ENCODE measurements around the gene ANO4.
"Not testable (repeated sequence)": the region's sequence is repeated elsewhere in the genome, so short reads cannot be mapped to it uniquely, and the experiment has no call there.

Gene ANO4

DNA sequence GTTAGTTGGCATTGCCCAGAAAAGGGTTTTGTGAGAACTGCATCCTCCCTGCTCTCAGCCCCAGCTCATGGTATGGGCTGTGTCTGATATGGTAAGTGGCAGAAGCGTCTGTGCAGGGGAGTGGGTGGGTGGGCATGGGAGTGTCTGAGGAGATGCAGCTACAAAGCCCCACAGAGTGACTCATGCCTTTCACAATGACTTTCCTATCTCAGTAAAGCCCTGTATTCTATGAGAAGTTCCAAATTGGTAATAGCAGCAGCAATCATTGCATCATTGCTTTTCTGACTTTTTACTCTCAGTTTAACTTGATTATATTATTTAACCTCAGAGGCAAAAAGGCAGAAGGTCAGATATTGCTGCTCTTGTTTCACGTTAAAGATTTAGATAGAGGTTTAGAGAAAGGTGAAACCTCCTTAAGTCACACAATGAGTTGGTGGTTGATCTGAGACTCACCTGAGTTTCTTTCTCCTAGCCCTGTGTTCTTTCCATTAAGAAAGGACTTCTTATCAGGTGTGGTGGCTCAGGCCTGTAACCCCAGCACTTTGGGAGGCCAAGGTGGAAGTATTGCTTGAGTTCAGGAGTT is 243.8 kb downstream of the ANO4 start:
- H3K4me1 Mint-ChIP-seq (ENCODE audit: low read depth) = no peaks in the 10 kb centered on the region
- H3K27me3 Mint-ChIP-seq = no peaks in the 10 kb centered on the region
- H3K9me3 Mint-ChIP-seq = peaks cover 12% of the 10 kb centered on the region
- H3K4me3 Mint-ChIP-seq = no peak overlapping the region
- no peaks in the 10 kb centered on the region for H3K36me3 Mint-ChIP-seq (ENCODE audit: low read depth)
- no peak overlapping the region for H3K27ac Mint-ChIP-seq

DNA sequence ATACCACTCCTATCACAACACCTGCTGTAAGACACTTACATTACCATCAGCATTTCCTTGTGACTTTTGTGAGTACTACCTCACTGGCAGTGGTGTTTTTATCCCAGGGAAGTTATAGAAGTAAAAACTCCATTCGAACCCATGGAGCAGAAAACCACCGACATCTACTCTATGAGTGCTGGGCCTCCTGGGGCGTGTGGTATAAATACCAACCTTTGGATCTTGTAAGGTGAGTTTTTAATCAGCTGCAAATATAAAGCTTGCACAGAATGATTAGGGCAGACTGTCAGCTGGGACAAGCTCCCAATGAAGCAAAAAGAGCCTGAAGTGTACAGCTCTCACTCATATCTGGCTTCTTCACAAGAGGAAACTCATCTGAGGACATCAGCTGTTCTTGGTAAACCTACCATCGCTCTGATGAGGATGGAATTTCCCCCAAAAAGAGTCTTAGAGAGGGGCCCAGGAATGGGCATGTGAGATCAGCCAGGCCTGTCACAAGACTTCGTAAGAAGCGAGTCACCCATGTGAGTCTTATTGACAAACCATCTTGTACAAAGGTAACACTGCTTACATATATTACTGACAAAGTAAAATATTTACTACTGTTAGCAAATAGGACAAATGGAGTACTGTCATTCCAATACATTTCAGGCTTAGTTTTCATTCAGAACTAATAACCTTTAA is 245.4 kb downstream of the ANO4 start:
- Mint-ChIP-seq H3K4me3 (no peak overlapping the region), H3K36me3 (ENCODE audit: low read depth) (no peaks in the 10 kb centered on the region), H3K27ac (no peak overlapping the region), H3K4me1 (ENCODE audit: low read depth) (no peaks in the 10 kb centered on the region), H3K27me3 (no peaks in the 10 kb centered on the region), H3K9me3 (peaks cover 12% of the 10 kb centered on the region)

DNA sequence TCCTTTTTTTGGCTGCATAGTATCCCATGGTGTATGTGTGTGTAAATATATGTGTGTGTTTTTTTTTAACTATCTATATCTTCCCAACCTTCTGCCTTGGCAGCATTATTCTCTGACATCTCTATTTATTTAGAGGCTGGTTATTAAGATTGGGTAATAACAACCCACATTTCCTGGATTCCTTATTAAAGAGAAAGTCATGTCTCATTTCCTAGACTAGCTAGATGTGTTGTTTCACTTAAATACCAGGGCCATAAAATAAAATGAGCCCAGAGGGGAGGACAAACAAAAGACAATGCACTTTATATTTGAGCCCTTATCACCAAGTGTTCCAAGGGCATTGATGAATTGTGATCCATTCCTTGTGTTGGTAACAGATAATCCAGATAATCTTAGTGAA is 246.4 kb downstream of the ANO4 start:
- H3K36me3 Mint-ChIP-seq (ENCODE audit: low read depth) = no peaks in the 10 kb centered on the region
- H3K4me3 Mint-ChIP-seq = no peak overlapping the region
- no peaks in the 10 kb centered on the region for H3K4me1 Mint-ChIP-seq (ENCODE audit: low read depth)
- peaks cover 8% of the 10 kb centered on the region for H3K9me3 Mint-ChIP-seq
- no peak overlapping the region for H3K27ac Mint-ChIP-seq
- no peaks in the 10 kb centered on the region for H3K27me3 Mint-ChIP-seq

DNA sequence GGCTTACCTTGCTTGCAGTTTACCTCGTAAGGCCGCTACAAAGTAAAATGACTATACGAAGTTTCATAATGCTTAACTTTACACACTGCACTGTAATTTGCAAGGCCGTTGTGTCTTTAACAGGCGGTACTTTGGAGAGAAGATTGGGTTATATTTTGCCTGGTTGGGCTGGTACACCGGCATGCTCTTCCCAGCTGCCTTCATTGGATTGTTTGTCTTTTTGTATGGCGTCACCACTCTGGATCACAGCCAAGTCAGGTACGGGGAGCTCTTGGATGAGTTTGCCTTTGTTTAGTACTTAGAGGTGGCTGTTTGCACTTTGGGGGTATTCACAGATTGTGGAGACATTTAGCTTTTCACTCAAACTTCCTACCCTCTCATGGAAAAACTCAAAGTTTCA is 247.6 kb downstream of the ANO4 start:
- peaks cover 8% of the 10 kb centered on the region for H3K9me3 Mint-ChIP-seq
- no peaks in the 10 kb centered on the region for H3K4me1 Mint-ChIP-seq (ENCODE audit: low read depth)
- H3K4me3 Mint-ChIP-seq = no peak overlapping the region
- H3K27ac Mint-ChIP-seq = no peak overlapping the region
- H3K27me3 Mint-ChIP-seq = no peaks in the 10 kb centered on the region
- no peaks in the 10 kb centered on the region for H3K36me3 Mint-ChIP-seq (ENCODE audit: low read depth)

DNA sequence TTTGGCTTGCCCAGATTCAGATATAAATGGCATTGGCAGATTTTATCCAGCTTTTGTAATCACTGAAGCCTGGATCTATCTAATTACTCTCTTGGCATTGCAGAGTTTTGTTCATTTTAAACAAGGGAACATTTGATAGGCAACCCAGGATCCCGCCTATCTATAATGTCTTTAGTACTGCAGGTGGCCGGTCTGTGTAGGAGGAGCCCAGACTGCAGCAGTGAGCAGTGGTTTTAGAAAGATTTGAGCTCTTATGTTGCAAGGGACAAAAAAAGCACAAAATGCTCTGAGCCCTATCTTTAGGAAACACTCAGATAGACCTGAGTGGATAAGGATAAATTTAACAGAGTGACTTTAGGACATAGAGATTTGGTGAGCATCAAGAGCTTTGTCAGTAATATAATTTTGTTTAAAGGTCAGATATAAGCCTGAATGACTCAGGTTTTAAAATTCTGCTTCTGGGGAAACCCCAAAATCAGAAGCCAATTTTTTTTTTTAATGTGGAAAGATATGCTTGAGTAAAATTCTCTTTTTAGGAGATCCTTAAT is 250.0 kb downstream of the ANO4 start:
- Mint-ChIP-seq H3K4me1 (ENCODE audit: low read depth) (no peaks in the 10 kb centered on the region), H3K27ac (no peak overlapping the region), H3K27me3 (no peaks in the 10 kb centered on the region), H3K4me3 (no peak overlapping the region), H3K9me3 (peaks cover 8% of the 10 kb centered on the region), H3K36me3 (ENCODE audit: low read depth) (no peaks in the 10 kb centered on the region)

DNA sequence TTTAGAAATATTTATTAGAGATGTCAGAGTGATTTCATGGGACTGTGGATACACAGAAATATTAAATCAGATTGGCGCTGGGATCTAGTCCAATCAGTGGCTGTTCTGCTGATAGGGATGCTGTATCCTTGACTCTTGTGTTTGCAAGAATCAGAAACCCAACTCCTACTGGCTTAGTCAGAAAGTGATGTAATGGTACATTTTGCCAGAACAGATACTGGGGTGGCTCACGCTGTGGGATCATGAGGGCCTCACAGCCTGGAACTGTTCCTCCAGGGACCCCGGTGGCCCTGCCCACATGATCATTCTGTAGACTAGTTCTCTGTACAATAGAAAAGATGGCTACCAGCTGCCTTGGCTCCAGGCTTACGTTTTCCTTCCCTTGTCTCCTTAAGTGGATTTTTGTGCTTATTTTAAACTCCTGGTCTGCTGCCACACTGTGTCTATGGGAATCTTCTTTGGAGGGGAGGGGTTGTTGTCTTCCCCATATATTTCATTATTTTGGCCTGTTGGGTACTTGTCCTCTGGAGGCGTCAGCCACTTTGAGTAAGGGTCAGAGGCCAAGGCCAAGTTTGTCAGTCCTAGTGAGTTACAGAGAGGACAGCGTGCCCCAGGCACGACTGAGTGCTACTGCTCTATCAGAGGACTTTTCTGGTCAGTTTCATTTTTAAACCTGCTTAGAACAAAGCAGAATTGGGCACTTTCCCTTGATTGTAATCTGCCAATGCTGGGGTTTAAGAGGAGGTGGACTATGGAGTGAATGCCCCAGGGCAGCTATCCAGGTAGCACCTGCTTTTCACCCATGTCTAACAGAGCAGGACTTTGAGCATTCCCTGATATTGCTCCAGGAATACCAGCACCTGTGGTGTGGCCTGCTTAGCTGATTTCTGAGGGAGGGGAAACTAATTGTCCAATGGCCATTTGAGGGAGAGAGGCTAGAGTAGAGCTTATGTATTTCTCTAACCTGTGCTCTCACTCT is 251.2 kb downstream of the ANO4 start:
- Mint-ChIP-seq H3K4me1 (ENCODE audit: low read depth) (no peaks in the 10 kb centered on the region), H3K36me3 (ENCODE audit: low read depth) (no peaks in the 10 kb centered on the region), H3K27ac (no peak overlapping the region), H3K27me3 (no peaks in the 10 kb centered on the region), H3K4me3 (no peak overlapping the region), H3K9me3 (peaks cover 8% of the 10 kb centered on the region)

DNA sequence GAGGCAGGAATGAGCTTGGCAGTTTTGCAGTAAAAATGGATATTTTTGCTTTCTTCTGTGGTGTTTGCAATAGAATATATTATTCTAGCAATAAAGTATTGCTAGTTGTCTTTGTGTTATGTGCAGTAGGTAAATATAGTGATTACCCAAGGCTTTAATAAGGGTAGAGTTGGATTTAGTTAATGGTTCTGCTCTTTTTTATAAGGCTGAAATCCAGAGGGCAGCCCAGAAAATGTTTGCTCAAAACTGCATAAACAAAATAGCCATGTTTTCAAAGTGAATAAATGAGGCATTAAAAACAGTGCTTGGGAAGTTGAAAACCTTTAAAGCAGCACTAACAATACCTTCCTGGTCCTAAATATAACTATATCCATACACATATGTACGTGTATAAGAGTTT is 253.1 kb downstream of the ANO4 start:
- Mint-ChIP-seq H3K4me3 (no peak overlapping the region), H3K27ac (no peak overlapping the region), H3K36me3 (ENCODE audit: low read depth) (no peaks in the 10 kb centered on the region), H3K27me3 (no peaks in the 10 kb centered on the region), H3K4me1 (ENCODE audit: low read depth) (no peaks in the 10 kb centered on the region), H3K9me3 (peaks cover under 1% of the 10 kb centered on the region)

DNA sequence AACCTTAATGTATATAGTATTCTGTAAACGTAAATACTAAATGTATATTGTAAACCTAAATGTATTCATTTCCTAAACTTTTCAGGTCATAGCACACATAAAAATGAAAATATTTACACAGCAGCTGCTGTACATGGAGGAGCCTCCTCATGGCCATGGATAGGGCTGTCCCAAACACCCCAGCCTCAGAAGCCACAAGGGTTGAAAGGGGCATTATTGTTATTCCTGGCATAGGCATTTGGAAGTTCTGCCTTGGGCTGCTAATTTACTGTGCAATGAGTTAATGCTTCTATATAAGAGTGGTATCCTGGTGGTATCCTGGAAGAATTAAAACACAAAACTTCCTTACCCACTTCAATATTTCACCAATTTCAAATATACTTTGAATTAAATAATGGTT is 256.1 kb downstream of the ANO4 start:
- Mint-ChIP-seq H3K9me3 (peaks cover 3% of the 10 kb centered on the region), H3K27ac (no peak overlapping the region), H3K27me3 (no peaks in the 10 kb centered on the region), H3K36me3 (ENCODE audit: low read depth) (no peaks in the 10 kb centered on the region), H3K4me3 (no peak overlapping the region), H3K4me1 (ENCODE audit: low read depth) (no peaks in the 10 kb centered on the region)

DNA sequence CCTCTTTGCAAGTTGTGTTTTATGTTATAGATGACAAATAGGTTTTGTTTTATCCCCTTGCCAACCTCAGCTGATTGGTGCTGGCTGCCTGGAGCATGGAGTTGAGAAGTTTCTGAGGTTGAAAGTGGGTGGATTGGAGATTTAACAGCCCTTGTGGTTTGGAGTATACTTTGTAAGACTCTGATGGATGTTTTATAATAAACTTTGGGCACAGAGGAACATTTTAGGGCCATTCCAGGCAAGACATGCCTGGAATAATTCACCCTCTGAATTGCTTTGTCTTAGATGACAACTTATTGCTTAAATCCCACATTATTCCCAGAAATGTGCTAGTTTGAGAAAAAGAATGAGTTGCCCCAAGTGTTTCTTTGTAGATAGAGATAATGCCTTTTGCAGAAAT is 256.6 kb downstream of the ANO4 start:
- no peak overlapping the region for H3K27ac Mint-ChIP-seq
- no peak overlapping the region for H3K4me3 Mint-ChIP-seq
- H3K36me3 Mint-ChIP-seq (ENCODE audit: low read depth) = no peaks in the 10 kb centered on the region
- peaks cover 3% of the 10 kb centered on the region for H3K9me3 Mint-ChIP-seq
- no peaks in the 10 kb centered on the region for H3K27me3 Mint-ChIP-seq
- no peaks in the 10 kb centered on the region for H3K4me1 Mint-ChIP-seq (ENCODE audit: low read depth)

DNA sequence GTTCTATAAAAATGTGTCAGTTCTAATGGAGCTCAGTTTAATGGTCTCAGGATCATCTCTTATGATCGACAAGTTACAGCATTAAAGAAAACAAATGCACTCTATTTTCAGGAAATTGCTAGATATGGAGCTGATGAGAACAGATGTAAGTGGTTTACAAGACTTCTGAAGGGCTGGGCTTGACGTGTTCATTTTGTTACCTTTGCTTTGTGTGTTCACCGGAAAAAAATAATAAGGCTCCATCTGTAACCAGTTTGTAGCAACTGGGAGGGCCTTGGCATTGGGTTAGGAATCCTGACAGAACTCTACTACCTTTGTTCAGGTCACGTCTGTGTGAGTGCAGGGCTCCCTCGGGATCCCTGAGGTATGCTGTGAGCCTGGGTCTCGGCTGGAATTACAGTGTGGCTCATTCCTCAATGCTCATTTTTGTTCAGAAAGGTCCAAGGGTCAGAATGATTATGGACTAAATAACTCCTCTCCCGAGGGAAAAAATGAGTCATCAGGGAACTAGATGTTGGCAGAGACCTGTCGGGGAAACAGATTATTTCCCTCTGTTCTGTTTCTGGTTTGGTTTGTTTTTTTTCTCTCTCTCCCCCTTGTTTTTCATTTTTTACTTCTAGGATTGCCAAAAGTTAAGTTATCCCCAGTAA is 257.4 kb downstream of the ANO4 start:
- Mint-ChIP-seq H3K4me1 (ENCODE audit: low read depth) (no peaks in the 10 kb centered on the region), H3K4me3 (no peak overlapping the region), H3K9me3 (peaks cover 3% of the 10 kb centered on the region), H3K27me3 (no peaks in the 10 kb centered on the region), H3K27ac (no peak overlapping the region), H3K36me3 (ENCODE audit: low read depth) (no peaks in the 10 kb centered on the region)

DNA sequence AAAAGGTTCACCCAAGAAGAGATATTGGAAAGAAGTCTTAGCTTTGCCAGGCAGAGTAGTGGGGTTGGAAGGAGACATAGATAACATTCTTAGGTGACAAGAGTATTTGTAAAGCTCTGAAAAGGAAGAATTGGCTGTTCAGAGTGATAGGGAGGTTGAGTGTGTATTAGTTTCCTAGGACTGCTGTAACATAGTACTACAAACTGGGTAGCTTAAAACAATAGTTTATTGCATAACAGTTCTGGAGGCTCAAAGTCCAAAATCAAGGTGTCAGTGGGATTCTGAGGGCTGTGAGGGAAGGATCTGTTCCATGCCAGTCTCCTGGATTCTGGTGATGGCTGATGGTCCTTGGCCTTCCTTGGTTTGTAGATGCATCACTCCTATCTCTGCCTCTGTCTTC is 258.6 kb downstream of the ANO4 start:
- no peaks in the 10 kb centered on the region for H3K4me1 Mint-ChIP-seq (ENCODE audit: low read depth)
- H3K36me3 Mint-ChIP-seq (ENCODE audit: low read depth) = no peaks in the 10 kb centered on the region

DNA sequence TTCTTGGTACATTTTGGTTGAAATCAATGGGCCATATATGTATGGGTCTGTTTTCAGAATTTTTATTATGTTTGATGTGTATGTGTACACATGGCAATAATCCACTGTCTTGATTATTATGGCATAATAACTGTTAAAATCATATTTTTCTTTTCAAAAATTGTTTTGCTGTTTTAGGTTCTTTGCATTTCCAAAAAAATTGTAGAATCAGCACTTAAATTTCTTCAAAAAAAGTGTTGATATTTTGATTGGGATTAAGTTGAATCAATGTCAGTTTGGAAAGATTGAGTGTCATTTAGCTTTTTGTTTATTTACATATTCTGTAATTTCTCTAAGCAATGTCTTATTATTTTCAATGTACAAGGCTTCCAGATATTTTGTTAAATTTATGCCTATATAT is 261.4 kb downstream of the ANO4 start:
- no peak overlapping the region for H3K4me3 Mint-ChIP-seq
- no peak overlapping the region for H3K27ac Mint-ChIP-seq
- no peaks in the 10 kb centered on the region for H3K36me3 Mint-ChIP-seq (ENCODE audit: low read depth)
- H3K9me3 Mint-ChIP-seq = peaks cover 12% of the 10 kb centered on the region
- no peaks in the 10 kb centered on the region for H3K4me1 Mint-ChIP-seq (ENCODE audit: low read depth)
- no peaks in the 10 kb centered on the region for H3K27me3 Mint-ChIP-seq

More for the DNA sequence above, 258.6 kb downstream of the ANO4 start:
- Mint-ChIP-seq H3K4me3 (no peak overlapping the region), H3K9me3 (peaks cover 3% of the 10 kb centered on the region), H3K27me3 (no peaks in the 10 kb centered on the region), H3K27ac (no peak overlapping the region)

DNA sequence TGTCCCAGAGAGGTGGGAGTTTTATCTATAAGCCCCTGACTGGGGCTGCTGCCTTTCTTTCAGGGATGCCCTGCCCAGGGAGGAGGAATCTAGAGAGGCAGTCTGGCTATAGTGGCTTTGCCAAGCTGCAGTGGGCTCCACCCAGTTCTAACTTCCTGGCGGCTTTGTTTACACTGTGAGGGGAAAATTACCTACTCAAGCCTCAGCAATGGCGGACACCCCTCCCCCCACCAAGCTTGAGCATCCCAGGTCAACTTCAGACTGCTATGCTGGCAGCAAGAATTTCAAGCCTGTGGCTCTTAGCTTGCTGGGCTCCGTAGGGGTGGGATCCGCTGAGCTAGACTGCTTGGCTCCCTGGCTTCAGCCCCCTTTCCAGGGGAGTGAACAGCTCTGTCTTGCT is 267.9 kb downstream of the ANO4 start:
- not testable (repeated sequence) for H3K4me3 Mint-ChIP-seq; H3K4me1 Mint-ChIP-seq (ENCODE audit: low read depth); H3K27ac Mint-ChIP-seq; H3K9me3 Mint-ChIP-seq; H3K27me3 Mint-ChIP-seq; H3K36me3 Mint-ChIP-seq (ENCODE audit: low read depth)

DNA sequence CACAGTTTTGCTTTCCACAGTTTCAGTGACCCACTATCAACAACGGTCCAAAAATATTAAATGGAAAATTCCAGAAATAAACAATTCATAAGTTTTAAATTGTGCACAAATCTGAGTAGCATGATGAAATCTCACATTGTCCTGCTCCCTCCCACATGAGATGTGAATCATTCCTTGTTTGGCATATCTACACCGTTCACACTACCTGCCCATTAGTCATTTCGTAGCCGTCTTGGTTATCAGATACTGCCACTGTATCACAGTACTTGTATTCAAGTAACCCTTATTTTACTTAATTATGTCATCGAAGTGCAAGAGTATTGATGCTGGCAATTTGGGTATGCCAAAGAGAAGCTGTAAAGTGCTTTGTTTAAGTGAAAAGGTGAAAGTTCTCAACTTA is 270.1 kb downstream of the ANO4 start:
- Mint-ChIP-seq H3K9me3 (peaks cover 6% of the 10 kb centered on the region), H3K4me1 (ENCODE audit: low read depth) (no peaks in the 10 kb centered on the region), H3K27me3 (no peaks in the 10 kb centered on the region), H3K27ac (no peak overlapping the region), H3K4me3 (no peak overlapping the region), H3K36me3 (ENCODE audit: low read depth) (no peaks in the 10 kb centered on the region)

DNA sequence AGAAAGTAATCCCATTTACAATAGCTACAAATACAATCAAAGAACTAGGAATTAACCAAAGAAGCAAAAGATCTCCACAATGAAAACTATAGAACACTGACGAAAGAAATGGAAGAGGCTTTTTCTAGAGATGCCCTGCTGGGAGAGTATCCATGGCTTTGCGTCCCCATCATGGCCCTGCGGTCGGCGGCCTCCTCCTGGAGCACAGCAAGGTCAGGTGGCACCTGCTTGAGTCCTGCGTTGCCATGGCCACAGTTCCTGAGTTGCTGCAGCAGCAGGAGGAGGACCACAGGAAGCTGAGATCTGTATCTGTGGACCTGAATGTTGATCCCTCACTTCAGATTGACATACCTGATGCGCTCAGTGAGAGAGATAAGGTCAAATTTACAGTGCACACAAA is 271.9 kb downstream of the ANO4 start:
- Mint-ChIP-seq H3K36me3 (ENCODE audit: low read depth) (no peaks in the 10 kb centered on the region), H3K27ac (no peak overlapping the region), H3K27me3 (no peaks in the 10 kb centered on the region), H3K4me1 (ENCODE audit: low read depth) (no peaks in the 10 kb centered on the region), H3K4me3 (no peak overlapping the region), H3K9me3 (no peaks in the 10 kb centered on the region)

Measured in stimulated activated naive CD8-positive, alpha-beta T cell treated with anti-CD3 and anti-CD28 coated beads, Interleukin-15, Interleukin-2, amounts not matched to agents 100 ng/mL and 50 ng/mL, for 24 hours (primary cell).